Measurements from ENCODE around the gene FBF1.

- TF ChIP-seq POLR2A (IDR thresholded peaks at IDR 0.05) (no peak), CTCF (IDR thresholded peaks at IDR 0.05) (no peak)
Observed at GRCh38 chr17:75920045-75920560, 20.7 kb downstream of the FBF1 start.
